Measurements from ENCODE around the gene AKAP6. TPM values are rescaled to one million over a fixed set of nuclear protein-coding genes. Genes with fewer than 3 reads are reported as not detected.

Gene AKAP6
- total and polyA plus RNA-seq, 8 donors = 3.7 to 7.2 (median 6.0) TPM

GRCh38 chr14:32560209-32560857, 231.2 kb downstream of the AKAP6 start:
- intact Hi-C loops (cut with DNase I) = no loop called here
- TF ChIP-seq CTCF (IDR thresholded peaks at IDR 0.05) = peak; percentile 69 to 81
- DNase-seq = peak in 2 of 4 donors; percentile 54 to 68
- Histone ChIP-seq H3K4me3 (no peak overlapping the region), H3K9me3 (no peaks in the 10 kb centered on the region), H3K27ac (no peak overlapping the region), H3K36me3 (no peaks in the 10 kb centered on the region), H3K27me3 (no peaks in the 10 kb centered on the region), H3K4me1 (peaks cover 0 to 12% of the 10 kb centered on the region in 2 donors)
- ATAC-seq = peak; percentile 99

GRCh38 chr14:32561520-32561919, 232.4 kb downstream of the AKAP6 start:
- ATAC-seq (no peak), DNase-seq (no peak)
- intact Hi-C loops (cut with DNase I) = no loop called here
- H3K36me3 ChIP-seq = no peaks in the 10 kb centered on the region
- H3K27ac ChIP-seq = no peak overlapping the region
- no peaks in the 10 kb centered on the region for H3K9me3 ChIP-seq
- no peak overlapping the region for H3K4me3 ChIP-seq
- H3K27me3 ChIP-seq = no peaks in the 10 kb centered on the region
- H3K4me1 ChIP-seq = peaks cover 0 to 12% of the 10 kb centered on the region in 2 donors
- no peak for TF ChIP-seq CTCF (IDR thresholded peaks at IDR 0.05)

GRCh38 chr14:32564596-32564995, 235.5 kb downstream of the AKAP6 start:
- Histone ChIP-seq H3K27me3 (no peaks in the 10 kb centered on the region), H3K27ac (no peak overlapping the region), H3K9me3 (no peaks in the 10 kb centered on the region), H3K4me3 (no peak overlapping the region), H3K36me3 (no peaks in the 10 kb centered on the region), H3K4me1 (peaks cover 0 to 21% of the 10 kb centered on the region in 2 donors)
- ATAC-seq (no peak), DNase-seq (no peak)
- no peak for TF ChIP-seq CTCF (IDR thresholded peaks at IDR 0.05)
- intact Hi-C loops (cut with DNase I) = no loop called here

GRCh38 chr14:32565256-32565655, 236.2 kb downstream of the AKAP6 start:
- H3K4me1 ChIP-seq = peaks cover 0 to 16% of the 10 kb centered on the region in 2 donors
- ATAC-seq (peak; percentile 32), DNase-seq (no peak)
- no peaks in the 10 kb centered on the region for H3K36me3 ChIP-seq
- intact Hi-C loops (cut with DNase I) = no loop called here
- H3K27me3 ChIP-seq = no peaks in the 10 kb centered on the region
- H3K9me3 ChIP-seq = no peaks in the 10 kb centered on the region
- no peak overlapping the region for H3K4me3 ChIP-seq
- H3K27ac ChIP-seq = no peak overlapping the region
- TF ChIP-seq CTCF (IDR thresholded peaks at IDR 0.05) = no peak

GRCh38 chr14:32567543-32568384, 238.7 kb downstream of the AKAP6 start:
- intact Hi-C loops (cut with DNase I) = no loop called here
- H3K4me3 ChIP-seq = no peak overlapping the region
- DNase-seq (no peak), ATAC-seq (peak; percentile 50)
- no peaks in the 10 kb centered on the region for H3K9me3 ChIP-seq
- H3K27ac ChIP-seq = no peak overlapping the region
- H3K36me3 ChIP-seq = no peaks in the 10 kb centered on the region
- H3K4me1 ChIP-seq = peaks cover 0 to 16% of the 10 kb centered on the region in 2 donors
- no peak for TF ChIP-seq CTCF (IDR thresholded peaks at IDR 0.05)
- H3K27me3 ChIP-seq = no peaks in the 10 kb centered on the region
